GM21447 (cell line): ENCODE measurements around the gene WDR91.
A peak's percentile ranks its signal among the peaks of the same experiment; 100 is the strongest.

Experiments
- ATAC-seq: cut with Tn5 transposase; IDR thresholded peaks from one replicate; pipeline ENCODE4 v1.9.1; 2021; ENCODE audit not compliant: unreplicated experiment

Gene WDR91

DNA sequence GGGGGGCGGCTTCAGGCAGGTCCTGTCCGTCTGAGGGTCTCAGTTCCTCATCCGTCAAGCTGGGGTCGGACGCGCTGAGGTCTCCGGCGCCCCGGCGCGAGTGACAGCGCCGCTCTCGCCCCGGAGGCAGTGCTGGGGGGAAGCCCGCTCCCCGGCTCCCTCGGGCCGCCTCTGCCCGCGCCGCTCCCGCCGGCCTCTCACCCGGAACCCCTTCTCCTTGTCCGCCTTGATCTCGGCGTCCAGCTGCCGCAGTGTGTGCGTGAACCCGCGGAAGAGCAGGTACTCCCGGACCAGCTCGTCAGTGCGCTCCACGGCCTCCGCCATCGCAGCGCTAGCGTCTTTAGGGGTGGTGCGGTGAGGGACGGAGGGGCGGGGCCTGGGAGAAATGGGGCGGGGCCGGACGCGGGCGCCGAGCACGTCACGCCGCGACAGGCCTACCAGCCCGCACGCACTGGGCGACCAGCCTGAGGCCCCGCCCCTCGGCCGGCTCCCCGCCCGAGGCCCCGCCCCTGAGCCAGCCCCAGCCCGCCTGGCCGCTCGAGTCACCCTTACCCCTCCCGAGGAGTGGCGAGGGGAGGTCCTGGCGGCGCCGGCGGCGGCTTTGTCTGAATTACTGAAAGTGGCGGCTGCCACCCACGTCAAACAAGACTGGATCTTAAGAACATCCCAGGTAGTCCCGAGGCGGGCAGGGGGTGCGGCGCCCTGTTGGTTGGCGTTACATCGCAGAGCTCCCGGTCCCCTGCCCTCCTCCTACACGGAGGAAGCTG is at the start of gene WDR91:
TSS of gene WDR91 (minus strand) at position 348 of the 767 bp plus-strand sequence. CDS start at position 324, 24 bp downstream.
- peak; percentile 71 for ATAC-seq

DNA sequence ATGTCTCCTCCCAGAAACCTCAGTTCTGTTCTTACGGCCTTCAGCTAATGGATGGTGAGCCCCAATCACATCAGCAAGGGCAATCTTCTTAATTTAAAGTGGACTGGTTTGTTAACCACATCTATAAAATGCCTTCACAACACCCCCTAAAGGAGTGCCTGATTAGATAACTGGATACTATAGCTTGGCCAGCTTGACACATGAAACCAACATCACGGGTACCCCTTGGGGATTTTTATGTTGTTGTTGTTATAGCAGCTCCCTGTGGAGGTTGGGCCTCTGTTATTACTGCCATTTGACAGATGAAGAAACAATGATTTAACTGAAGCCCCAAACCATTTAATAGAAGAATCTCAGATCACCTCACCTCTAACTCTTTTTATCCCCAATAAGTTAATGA is 49.1 kb upstream of the WDR91 start:
- ATAC-seq: no peak

DNA sequence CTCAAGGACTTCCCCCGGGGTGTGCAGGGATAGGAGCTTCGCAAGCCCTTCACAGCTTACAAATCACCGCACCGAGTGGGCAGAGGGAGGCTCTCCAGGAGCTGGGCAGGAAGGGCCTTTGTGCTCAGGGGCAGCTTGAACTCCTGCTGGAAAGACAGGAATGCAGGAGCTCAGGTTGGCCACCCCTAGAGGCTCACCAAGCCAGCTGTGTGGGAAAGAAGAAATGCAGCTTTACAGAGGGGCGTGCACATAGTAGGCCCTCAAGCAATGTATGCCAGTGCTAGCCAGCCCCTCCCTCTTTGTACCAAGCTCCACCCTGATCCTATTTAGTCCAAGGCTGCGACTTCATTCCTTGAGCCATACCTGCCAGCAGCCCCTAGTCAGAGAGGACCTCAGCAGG is 48.4 kb upstream of the WDR91 start:
- ATAC-seq: no peak

DNA sequence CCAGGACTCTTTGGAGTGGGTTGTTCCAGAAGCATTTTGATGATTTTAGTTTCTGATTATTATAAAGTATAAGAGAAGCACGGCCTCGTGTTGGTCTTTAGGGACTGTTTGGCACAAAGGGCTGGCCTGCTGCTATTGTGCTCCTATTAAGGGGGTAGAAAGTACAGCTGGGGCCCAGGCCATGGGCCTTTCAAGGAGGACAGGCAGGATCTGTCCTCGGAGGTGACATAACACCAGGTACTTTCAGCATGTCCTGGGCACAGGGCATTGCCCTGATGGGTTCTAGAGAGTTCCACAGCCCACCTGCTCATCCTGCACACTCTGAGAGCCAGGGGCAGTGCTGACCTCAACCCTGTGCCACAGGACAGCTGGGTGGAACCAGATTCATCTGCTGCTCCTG is 47.3 kb upstream of the WDR91 start:
- ATAC-seq: no peak

DNA sequence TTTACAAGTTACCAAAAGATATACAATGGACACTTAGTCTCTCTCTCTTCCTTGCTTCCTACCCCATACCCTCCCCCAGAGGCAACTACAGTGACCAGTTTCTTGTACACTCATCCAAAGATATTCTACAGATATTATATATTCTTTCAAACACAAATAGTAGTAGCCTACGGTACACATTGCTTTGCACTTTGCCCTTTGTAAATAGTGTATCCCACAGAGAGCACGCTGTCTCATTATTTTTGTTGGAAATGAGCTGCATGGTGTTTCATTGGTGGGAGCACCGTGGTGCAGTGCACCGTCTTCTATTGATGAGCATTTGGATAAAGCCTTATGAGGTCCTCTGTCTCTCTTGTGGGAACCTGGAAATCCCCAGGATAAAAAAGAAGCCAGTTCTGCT is 46.5 kb upstream of the WDR91 start:
- no peak for ATAC-seq

DNA sequence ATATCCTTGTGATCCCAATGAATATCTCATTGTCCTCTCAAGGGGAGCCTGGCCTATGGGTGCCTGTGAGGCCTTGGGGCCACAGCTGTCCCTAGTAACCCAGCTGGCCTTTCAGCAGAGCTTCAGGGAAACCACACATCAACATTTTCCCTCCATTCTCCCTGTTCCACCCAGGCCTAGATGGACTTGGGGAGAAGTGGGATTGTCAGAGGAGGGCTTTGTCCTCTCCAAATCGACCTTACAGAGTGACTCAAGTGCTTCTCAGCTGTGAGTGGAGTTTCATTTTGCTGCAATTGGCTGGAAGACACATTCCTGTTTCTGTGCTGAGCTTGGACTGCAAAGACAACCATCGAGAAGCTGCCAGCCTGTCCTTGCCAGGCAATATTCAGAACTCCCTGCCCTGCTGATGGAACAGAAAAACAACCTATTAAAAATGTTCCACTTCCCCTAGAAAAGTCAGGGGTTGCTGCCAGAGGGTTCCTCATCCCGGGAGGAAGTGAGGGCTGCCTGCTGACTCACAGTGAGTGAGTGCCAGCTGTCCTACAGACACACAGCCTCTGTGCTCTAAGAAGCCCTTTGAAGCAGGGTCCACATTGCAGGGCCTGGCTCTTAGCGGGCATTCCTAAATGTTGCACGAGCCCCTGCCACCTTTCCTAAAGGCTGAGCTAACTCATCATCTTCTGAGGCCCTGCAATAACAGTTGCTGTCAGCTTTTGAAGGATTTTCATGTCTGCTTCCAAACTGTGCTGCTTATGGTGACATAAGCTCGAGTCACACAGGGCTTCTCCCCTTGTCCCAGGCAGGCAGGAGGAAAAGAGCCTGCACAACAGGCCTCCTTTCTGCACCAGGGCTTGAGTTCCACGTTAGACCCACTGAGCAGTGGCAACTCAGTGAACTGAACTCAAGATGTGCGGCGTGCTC is 42.8 kb upstream of the WDR91 start:
- peak; percentile 46 for ATAC-seq

DNA sequence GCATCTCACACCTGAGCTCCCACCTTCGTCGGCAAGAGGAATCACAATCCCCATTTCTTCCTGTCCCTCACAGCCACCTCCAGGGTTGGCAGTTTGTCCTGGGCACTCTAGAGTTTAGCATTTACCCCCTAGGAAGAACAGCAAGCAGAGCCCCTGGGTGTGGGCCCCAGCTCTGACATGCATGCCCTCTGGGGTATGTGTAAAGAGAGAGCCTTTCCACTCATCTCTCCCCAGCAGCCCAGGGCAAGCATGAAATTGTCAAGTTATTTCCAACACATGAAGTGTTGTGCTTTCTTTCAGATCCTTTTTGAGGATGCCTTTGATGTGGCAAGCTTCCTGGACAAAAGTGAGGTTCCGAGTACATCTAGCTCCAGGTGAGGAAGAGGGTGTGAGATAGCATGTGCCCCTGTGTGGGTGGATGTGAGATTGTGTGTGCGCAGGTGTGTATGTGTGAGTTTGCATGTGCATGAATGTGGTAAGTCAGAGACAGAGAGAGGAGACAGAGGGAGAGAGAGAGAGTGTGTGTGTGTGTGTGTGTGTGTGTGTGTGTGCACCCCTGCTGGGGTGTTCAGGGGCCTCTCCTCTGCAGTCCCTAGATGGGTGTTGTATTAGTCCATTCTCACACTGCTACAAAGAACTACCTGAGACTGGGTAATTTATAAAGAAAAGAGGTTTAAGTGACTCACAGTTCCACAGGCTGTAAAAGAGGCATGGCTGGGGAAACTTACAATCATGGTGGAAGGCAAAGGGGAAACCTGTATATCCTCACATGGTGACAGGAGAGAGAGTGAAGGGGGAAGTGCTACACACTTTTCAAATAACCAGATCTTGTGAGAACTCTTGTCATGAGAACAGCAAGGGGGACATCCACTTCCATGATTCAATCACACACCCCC is 40.4 kb upstream of the WDR91 start:
- peak; percentile 45 for ATAC-seq

DNA sequence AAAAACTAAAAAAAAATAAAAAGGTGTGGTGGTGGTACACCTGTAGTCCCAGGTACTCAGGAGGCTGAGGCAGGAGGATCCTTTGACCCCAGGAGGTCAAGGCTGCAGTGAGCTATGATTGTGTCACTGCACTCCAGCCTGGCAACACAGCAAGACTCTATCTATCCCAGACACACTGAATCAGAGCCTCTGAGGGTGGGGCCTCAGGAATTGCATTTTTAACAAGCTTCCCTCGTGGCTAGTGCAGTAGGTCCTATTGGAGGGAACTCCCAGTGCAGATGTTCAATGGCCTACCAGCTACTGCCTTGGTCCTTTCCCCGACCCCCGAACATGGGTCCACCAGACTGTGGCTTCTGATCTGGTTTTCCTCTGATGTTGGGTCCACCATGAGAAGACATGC is 37.2 kb upstream of the WDR91 start:
- ATAC-seq: no peak

DNA sequence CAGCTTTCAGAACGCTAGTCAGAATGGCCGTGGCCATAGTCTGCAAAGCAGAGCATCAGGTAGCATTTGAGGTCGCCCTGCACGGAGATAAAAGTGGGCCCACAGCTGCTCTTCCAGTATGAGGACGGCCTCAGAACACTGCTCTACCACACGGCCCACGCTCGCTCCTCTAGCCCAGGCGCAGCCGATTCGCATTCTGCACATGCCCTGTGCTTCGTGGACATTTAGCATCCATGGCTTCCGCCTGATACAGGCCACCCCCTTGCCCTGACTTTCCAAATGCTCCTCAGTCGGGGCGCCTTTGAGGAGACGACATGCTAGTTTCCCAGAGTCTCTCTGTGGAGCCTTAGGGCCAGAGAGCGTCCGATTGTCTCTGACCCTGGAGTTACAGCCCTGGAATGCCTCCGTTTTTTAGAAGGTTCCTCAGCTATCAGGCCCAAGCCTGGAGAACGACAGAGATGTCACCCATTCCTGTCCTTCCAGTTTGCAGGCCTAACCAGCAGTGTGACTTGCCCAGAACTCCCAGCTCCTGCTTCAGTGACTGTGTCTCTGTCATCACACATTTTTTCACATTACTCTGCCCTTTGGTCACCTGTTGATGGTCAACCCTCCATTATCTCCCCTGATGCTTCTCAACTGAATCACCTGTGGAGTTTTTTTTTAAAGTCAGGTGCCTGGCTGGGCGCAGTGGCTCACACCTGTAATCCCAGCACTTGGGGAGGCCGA is 36.6 kb upstream of the WDR91 start:
- ATAC-seq: no peak

DNA sequence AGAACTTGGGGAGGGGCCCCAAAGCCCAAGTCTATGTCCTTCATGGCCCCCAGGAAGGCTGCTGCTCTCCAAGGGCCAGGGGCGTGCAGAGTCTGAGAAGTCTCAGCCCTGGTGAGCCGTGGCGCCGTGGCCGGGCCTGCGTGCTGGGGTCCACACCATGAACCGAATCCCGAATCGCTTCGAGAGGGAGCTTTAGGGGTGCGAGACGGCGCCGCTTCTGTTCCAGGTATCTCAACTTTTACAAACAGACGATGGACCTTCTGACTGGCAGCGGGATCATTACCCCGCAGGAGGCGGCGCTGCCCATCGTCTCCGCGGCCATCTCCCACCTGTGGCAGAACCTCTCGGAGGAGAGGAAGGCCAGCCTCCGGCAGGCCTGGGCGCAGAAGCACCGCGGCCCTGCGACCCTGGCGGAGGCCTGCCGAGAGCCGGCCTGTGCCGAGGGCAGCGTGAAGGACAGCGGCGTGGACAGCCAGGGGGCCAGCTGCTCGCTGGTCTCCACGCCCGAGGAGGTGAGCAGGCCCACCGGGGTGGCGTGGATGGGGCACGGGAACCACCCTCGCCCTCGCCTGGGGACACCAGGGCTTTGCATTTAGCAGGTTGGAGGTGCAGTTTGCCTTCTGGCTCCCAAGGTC is 35.0 kb upstream of the WDR91 start:
- ATAC-seq: no peak

DNA sequence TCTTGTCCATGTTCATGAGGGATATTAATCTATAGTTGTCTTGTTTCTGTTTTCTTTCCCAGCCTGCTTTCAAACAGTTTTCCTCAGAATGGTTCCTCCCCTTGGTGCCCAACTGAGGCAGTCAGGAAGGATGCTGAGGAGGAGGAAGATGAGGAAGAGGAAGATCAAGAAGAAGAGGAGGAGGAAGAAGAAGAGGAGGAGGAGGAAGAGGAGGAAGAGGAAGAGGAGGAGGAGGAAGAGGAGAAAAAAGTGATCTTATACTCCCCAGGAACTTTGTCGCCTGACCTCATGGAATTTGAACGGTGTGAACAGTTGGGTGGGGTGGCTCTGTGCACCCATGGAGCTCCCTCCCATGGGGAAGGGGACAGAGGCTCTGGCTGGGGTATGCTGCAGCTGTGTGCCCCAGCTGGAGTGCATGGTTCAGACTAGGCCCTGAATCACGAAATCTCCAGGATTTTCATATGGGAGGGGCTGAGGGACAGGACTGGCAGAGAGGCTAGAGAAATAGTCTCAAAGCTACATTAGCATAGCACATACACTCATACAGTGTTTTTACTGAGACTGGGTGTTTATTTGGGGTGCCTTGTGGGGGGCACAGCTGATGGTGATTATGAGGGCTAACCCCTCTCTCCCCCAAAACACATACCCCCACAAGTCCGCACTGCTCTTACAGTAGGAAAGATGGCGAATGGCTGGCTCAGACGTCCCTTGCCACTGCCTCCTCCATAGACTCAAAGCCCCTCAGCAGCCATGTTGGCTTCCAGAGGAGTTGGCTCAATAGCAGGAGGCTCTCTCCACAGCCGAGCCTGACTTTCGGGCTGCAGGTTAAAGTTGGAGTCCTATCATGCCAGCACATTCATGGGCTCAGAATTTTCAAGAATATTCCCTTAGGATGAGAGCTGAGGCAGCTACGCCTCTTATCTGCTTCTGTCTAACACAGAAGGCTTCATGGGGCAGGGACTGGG is 34.2 kb upstream of the WDR91 start:
- no peak for ATAC-seq

DNA sequence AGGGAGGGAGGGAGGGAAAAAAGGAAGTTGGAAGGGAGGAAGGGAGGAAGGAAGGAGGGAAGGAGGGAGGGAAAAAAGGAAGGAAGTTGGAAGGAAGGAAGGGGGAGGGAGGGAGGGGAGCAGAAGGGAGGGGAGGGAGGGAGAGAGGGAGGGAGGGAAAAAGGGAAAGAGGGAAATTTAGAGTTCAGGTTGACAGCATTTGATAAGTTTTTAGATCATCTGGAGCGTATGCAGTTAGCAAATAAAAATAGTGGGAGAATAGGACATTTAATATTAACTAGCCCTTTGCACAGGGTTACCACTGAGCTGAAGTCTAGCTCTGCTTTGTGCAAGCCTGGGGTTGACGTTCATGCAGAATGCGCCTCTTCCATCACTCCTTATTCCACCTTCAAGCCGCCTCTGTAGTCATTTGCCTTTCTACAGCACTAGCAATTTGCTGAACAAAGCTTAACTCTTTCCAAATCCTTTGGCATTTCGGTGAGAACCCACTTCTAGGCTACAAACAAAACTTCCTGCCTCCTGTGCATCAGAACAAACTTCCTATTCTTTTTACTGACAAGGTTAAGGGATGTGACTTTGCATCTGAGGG is 30.9 kb upstream of the WDR91 start:
- no peak for ATAC-seq

DNA sequence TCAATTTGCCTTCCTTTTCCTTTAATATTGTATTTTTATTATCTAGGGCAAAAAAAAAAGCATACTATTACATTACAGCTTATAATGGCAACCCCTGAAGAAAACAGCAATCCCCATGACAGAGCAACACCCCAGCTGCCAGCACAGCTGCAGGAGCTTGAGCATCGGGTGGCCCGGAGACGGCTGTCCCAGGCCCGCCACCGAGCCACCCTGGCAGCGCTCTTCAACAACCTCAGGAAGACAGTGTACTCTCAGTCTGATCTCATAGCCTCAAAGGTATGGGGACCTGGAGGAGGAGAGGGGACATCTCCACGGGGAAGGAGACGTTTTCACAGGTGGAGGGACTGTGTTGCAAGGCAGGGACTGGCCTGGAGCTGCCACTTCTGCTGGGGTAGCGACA is 29.1 kb upstream of the WDR91 start:
- no peak for ATAC-seq

DNA sequence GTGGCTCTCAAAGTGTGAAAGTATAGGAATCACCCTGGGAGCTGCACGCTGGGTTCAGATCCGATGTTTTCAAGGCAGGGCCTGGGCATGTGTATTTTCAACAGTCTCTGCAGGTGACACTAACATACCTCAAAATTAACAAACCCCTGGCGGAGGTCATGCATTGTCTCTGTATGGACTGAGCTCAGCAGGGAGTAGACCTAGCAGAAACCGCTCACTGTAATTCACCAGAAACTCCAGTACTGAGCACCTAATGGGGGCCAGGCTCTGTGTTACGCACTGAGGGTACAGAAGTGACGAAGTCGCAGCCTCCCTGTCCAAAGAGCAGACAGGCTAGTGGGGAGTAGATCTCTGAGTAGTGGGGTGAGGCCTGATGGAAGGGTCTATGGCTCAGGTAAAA is 27.9 kb upstream of the WDR91 start:
- no peak for ATAC-seq

DNA sequence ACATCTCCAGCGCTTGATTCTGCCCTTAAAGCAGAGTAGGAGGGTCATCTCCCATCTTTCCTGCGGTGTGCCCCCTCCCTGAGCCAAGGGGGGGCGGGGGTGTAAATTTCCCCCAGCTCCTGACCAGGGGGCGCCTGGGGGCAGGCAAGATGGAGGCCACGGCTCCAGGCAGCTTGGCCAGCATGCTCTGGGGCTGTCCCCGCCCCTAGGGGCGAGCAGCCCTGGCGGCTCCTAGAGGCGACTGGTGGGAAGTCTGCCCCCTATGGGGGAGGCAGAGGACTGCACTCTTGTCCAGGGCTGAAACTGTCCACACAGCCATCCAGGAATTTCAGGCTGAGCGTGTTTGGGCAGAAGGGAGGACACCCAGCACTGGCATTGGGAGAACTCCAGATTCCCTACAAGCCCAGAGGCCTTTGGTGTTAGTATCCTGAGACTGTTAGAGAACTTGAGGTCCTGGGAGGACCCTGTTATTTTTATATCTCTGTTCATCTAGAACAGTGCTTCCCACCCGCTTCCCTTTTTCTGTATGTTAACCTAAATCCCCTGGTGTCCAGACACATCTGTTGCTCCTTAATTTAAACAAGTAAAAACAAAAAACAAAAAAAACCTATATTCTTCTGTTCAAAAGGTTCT is 26.9 kb upstream of the WDR91 start:
- ATAC-seq: no peak

DNA sequence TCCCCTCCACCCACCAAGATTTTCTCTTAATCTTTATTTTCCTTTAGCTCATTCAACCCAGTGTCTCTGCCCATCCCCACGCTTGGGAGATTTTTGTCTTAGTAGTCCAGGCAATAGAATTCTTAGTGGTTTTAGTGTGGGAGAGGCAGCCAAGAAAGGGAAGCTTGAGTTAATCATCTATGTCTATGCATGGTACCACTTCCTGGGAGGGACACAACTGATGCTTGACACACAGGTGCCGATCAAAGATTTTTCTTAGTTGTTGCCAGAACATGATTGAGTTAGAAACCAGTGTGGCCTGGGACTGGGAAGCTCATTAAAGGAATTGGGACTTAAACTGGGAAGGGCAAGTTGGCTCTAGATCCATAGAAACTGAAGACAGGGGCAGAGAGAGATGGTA is 25.4 kb upstream of the WDR91 start:
- peak; percentile 92 for ATAC-seq

DNA sequence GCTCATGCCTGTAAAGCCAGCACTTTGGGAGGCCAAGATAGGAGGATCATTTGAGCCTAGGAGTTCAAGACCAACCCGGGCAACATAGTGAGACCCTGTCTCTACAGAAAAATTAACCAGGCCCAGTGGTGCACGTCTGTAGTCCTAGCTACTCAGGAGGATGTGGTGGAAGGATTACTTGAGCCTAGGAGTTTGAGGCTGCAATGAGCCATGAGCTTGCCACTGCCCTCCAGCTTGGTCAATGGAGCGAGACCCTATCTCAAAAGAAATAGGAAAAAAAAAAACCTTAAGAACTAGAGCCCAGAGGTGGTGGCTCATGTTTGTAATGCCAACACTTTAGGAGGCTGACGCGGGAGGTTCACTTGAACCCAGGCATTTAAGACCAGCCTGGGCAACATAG is 24.5 kb upstream of the WDR91 start:
- ATAC-seq: no peak

DNA sequence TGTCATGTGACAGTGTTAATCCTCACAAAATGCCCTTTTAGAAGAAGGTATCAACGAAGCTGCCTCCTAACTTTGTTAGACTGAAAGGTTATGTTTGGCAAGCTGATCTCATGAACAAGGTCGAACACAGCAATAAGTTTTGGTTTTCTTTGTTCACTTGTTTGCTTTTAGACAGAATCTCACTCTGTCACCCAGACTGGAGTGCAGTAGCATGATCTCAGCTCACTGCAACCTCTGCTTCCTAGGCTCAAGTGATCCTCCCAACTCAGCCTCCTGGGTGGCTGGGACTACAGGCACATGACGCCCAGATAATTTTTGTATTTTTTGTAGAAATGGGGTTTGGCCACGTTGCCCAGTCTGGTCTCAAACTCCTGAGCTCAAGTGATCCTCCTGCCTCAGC is 23.4 kb upstream of the WDR91 start:
- no peak for ATAC-seq
